Skeletal muscle satellite cell (primary cell): ENCODE results near the gene DIS3L2.
"Not testable (repeated sequence)": the region's sequence is repeated elsewhere in the genome, so short reads cannot be mapped to it uniquely, and the experiment has no call there.

Source experiments
- H3K27me3 ChIP-seq: 2 replicates; pipeline ENCODE4 v1.7.0; 2013; ENCODE audit warnings: low read length; ENCODE audit not compliant: control insufficient read depth, insufficient read depth
- H3K36me3 ChIP-seq: 2 replicates; pipeline ENCODE4 v1.7.0; 2013; ENCODE audit warnings: mild to moderate bottlenecking, control low read depth, low read length; ENCODE audit not compliant: insufficient read depth
- H3K4me1 ChIP-seq: 2 replicates; pipeline ENCODE4 v1.7.0; 2013; ENCODE audit warnings: low read length; ENCODE audit not compliant: control insufficient read depth, insufficient read depth
- H3K4me2 ChIP-seq: 2 replicates; pipeline ENCODE4 v1.7.0; 2013; ENCODE audit warnings: mild to moderate bottlenecking, low read length
- H3K4me3 ChIP-seq: 2 replicates; pipeline ENCODE4 v1.7.0; 2013; ENCODE audit warnings: low read length
- H3K9ac ChIP-seq: 2 replicates; pipeline ENCODE4 v1.7.0; 2013; ENCODE audit warnings: mild to moderate bottlenecking, low read depth, low read length, moderate library complexity
- H3K9me3 ChIP-seq: replicated peaks from 2 replicates; pipeline ENCODE4 v1.7.0; 2013; ENCODE audit warnings: mild to moderate bottlenecking, control low read depth, low read length

The DIS3L2 gene

GRCh38 chr2:232299927-232300674 is 338.6 kb downstream of the DIS3L2 start:
- Histone ChIP-seq H3K4me3 (no peak overlapping the region), H3K4me2 (no peak overlapping the region), H3K36me3 (no peaks in the 10 kb centered on the region), H3K27me3 (no peaks in the 10 kb centered on the region), H3K4me1 (peaks cover 10% of the 10 kb centered on the region), H3K9ac (no peak overlapping the region), H3K9me3 (no peaks in the 10 kb centered on the region)

GRCh38 chr2:232300894-232301387 is 339.4 kb downstream of the DIS3L2 start:
- no peak overlapping the region for H3K4me2 ChIP-seq
- no peaks in the 10 kb centered on the region for H3K36me3 ChIP-seq
- no peak overlapping the region for H3K9ac ChIP-seq

GRCh38 chr2:232304236-232304635 is 342.7 kb downstream of the DIS3L2 start:
- Histone ChIP-seq H3K4me3 (no peak overlapping the region), H3K27me3 (no peaks in the 10 kb centered on the region), H3K4me1 (peaks cover 10% of the 10 kb centered on the region), H3K9ac (no peak overlapping the region), H3K9me3 (no peaks in the 10 kb centered on the region), H3K36me3 (no peaks in the 10 kb centered on the region), H3K4me2 (no peak overlapping the region)

More at GRCh38 chr2:232300894-232301387, 339.4 kb downstream of the DIS3L2 start:
- H3K4me1 ChIP-seq = peaks cover 10% of the 10 kb centered on the region
- no peak overlapping the region for H3K4me3 ChIP-seq
- no peaks in the 10 kb centered on the region for H3K9me3 ChIP-seq
- no peaks in the 10 kb centered on the region for H3K27me3 ChIP-seq

GRCh38 chr2:232306741-232307305 is 345.3 kb downstream of the DIS3L2 start:
- H3K4me3 ChIP-seq = no peak overlapping the region
- H3K36me3 ChIP-seq = no peaks in the 10 kb centered on the region
- H3K4me1 ChIP-seq = peaks cover 12% of the 10 kb centered on the region
- H3K9me3 ChIP-seq = no peaks in the 10 kb centered on the region
- H3K27me3 ChIP-seq = no peaks in the 10 kb centered on the region
- H3K4me2 ChIP-seq = no peak overlapping the region
- H3K9ac ChIP-seq = no peak overlapping the region

GRCh38 chr2:232307854-232308253 is 346.3 kb downstream of the DIS3L2 start:
- H3K4me2 ChIP-seq = no peak overlapping the region
- H3K9ac ChIP-seq = no peak overlapping the region
- no peaks in the 10 kb centered on the region for H3K36me3 ChIP-seq
- H3K4me1 ChIP-seq = peaks cover 12% of the 10 kb centered on the region
- no peaks in the 10 kb centered on the region for H3K27me3 ChIP-seq
- H3K4me3 ChIP-seq = no peak overlapping the region
- H3K9me3 ChIP-seq = no peaks in the 10 kb centered on the region

- no peaks in the 10 kb centered on the region for H3K9me3 ChIP-seq
- no peak overlapping the region for H3K9ac ChIP-seq
- no peaks in the 10 kb centered on the region for H3K27me3 ChIP-seq
- H3K4me1 ChIP-seq = peaks cover 12% of the 10 kb centered on the region
- no peak overlapping the region for H3K4me2 ChIP-seq
- no peaks in the 10 kb centered on the region for H3K36me3 ChIP-seq
- no peak overlapping the region for H3K4me3 ChIP-seq
These were observed 347.5 kb downstream of the DIS3L2 start for GRCh38 chr2:232308986-232309385.

GRCh38 chr2:232309592-232309991 is 348.1 kb downstream of the DIS3L2 start:
- Histone ChIP-seq H3K9ac (no peak overlapping the region), H3K4me2 (no peak overlapping the region), H3K27me3 (no peaks in the 10 kb centered on the region), H3K36me3 (no peaks in the 10 kb centered on the region), H3K9me3 (no peaks in the 10 kb centered on the region), H3K4me3 (no peak overlapping the region), H3K4me1 (peaks cover 14% of the 10 kb centered on the region)

- Histone ChIP-seq H3K4me1 (peaks cover 19% of the 10 kb centered on the region), H3K36me3 (no peaks in the 10 kb centered on the region), H3K4me2 (no peak overlapping the region), H3K27me3 (no peaks in the 10 kb centered on the region), H3K9me3 (no peaks in the 10 kb centered on the region), H3K4me3 (no peak overlapping the region), H3K9ac (no peak overlapping the region)
These were observed 348.6 kb downstream of the DIS3L2 start for GRCh38 chr2:232310121-232310520.

- H3K4me1 ChIP-seq = peaks cover 23% of the 10 kb centered on the region
- no peaks in the 10 kb centered on the region for H3K27me3 ChIP-seq
- no peaks in the 10 kb centered on the region for H3K36me3 ChIP-seq
- no peaks in the 10 kb centered on the region for H3K9me3 ChIP-seq
- no peak overlapping the region for H3K9ac ChIP-seq
- H3K4me3 ChIP-seq = no peak overlapping the region
- peak overlapping the region; percentile 26 for H3K4me2 ChIP-seq
These were observed 349.2 kb downstream of the DIS3L2 start for GRCh38 chr2:232310696-232311095.

GRCh38 chr2:232313645-232314044 is 352.1 kb downstream of the DIS3L2 start:
- H3K4me2 ChIP-seq, H3K4me3 ChIP-seq: not testable (repeated sequence)

GRCh38 chr2:232315049-232315922 is 353.8 kb downstream of the DIS3L2 start:
- Histone ChIP-seq H3K36me3 (no peaks in the 10 kb centered on the region), H3K9me3 (no peaks in the 10 kb centered on the region), H3K27me3 (no peaks in the 10 kb centered on the region), H3K9ac (peak overlapping the region; percentile 73), H3K4me3 (peak overlapping the region; percentile 48), H3K4me1 (peaks cover 34% of the 10 kb centered on the region), H3K4me2 (peak overlapping the region; percentile 67)

More at GRCh38 chr2:232313645-232314044, 352.1 kb downstream of the DIS3L2 start:
- peaks cover 37% of the 10 kb centered on the region for H3K4me1 ChIP-seq
- H3K27me3 ChIP-seq, H3K36me3 ChIP-seq, H3K9ac ChIP-seq, H3K9me3 ChIP-seq: not testable (repeated sequence)
